Cardiac muscle cell (in vitro differentiated cells and primary cell): ENCODE measurements around the gene C10orf53. TPM values are rescaled to one million over a fixed set of nuclear protein-coding genes. Genes with fewer than 3 reads are reported as not detected.
A peak's percentile ranks its signal among the peaks of the same experiment; 100 is the strongest.
"Not testable (repeated sequence)": the region's sequence is repeated elsewhere in the genome, so short reads cannot be mapped to it uniquely, and the experiment has no call there.

ENCODE experiments used
- DNase-seq, 2 donors: peaks; one replicate each; pipeline versions ENCODE4 v3.0.0 to v3.0.0-alpha.2; 2010 to 2017; ENCODE audit warnings: low read depth in 1 of 2, low spot score in 1 of 2
- H3K27ac ChIP-seq: fragments of 200-600 bp; sonication (generic); 2 replicates; pipeline ENCODE4 v1.5.1; 2016
- H3K27me3 ChIP-seq: fragments of 200-600 bp; sonication (generic); 2 replicates; pipeline ENCODE4 v1.6.0; 2016; ENCODE audit warnings: control low read depth
- H3K36me3 ChIP-seq: fragments of 200-600 bp; sonication (generic); 2 replicates; pipeline ENCODE4 v1.5.1; 2016; ENCODE audit warnings: control low read depth
- H3K4me1 ChIP-seq: fragments of 200-600 bp; sonication (generic); 2 replicates; pipeline ENCODE4 v1.8.1; 2017; ENCODE audit warnings: low read depth, mild to moderate bottlenecking, mixed run types
- H3K4me3 ChIP-seq: fragments of 200-600 bp; sonication (generic); 2 replicates; pipeline ENCODE4 v1.5.1; 2016; ENCODE audit warnings: mild to moderate bottlenecking
- H3K9me3 ChIP-seq: fragments of 200-600 bp; sonication (generic); 2 replicates; pipeline ENCODE4 v1.5.1; 2017; ENCODE audit warnings: low read depth, mild to moderate bottlenecking, control low read depth
- CTCF ChIP-seq: IDR thresholded peaks from 2 replicates; pipeline ENCODE4 v1.5.1; 2012; ENCODE audit warnings: low read depth, mild to moderate bottlenecking, low read length
- polyA plus RNA-seq: library from polyadenylated mRNA; unstranded; fragments of >200 nt; fragmentation: Nextera tagmentation; extraction: Ambion mirVana; gene quantifications from 2 replicates; pipeline ENCODE4 v1.2.1, GENCODE V29; 2016
- total RNA-seq: library from RNA; depleted of rRNA; stranded (reverse); fragments of >200 nt; gene quantifications from 2 replicates; pipeline ENCODE4 v1.2.3, GENCODE V29; 2016

Gene C10orf53
- total and polyA plus RNA-seq, 2 experiments from 2014 or later = not detected

GRCh38 chr10:49667991-49668390, 11.5 kb upstream of the C10orf53 start:
- DNase-seq = no peak
- TF ChIP-seq CTCF = no peak
- no peaks in the 10 kb centered on the region for H3K36me3 ChIP-seq
- no peaks in the 10 kb centered on the region for H3K4me1 ChIP-seq
- H3K27me3 ChIP-seq = peaks cover 41% of the 10 kb centered on the region
- no peaks in the 10 kb centered on the region for H3K9me3 ChIP-seq
- H3K27ac ChIP-seq = no peak overlapping the region
- H3K4me3 ChIP-seq = no peak overlapping the region

- Histone ChIP-seq H3K9me3 (no peaks in the 10 kb centered on the region), H3K27ac (no peak overlapping the region)
These were observed 10.8 kb upstream of the C10orf53 start for GRCh38 chr10:49668684-49669083.

GRCh38 chr10:49678827-49679479, 498 bp upstream of the C10orf53 start:
- no peak for DNase-seq
- H3K27me3 ChIP-seq = peaks cover 62% of the 10 kb centered on the region
- TF ChIP-seq CTCF = no peak
- no peaks in the 10 kb centered on the region for H3K36me3 ChIP-seq
- peak overlapping the region; percentile 23 for H3K4me3 ChIP-seq
- H3K9me3 ChIP-seq = no peaks in the 10 kb centered on the region
- no peaks in the 10 kb centered on the region for H3K4me1 ChIP-seq
- H3K27ac ChIP-seq = no peak overlapping the region

More at GRCh38 chr10:49668684-49669083, 10.8 kb upstream of the C10orf53 start:
- H3K27me3 ChIP-seq = peaks cover 47% of the 10 kb centered on the region
- no peak overlapping the region for H3K4me3 ChIP-seq
- no peak for TF ChIP-seq CTCF
- DNase-seq = no peak
- H3K4me1 ChIP-seq = no peaks in the 10 kb centered on the region
- no peaks in the 10 kb centered on the region for H3K36me3 ChIP-seq

GRCh38 chr10:49682449-49682848, 3.0 kb downstream of the C10orf53 start:
- H3K9me3 ChIP-seq, H3K4me1 ChIP-seq, H3K36me3 ChIP-seq, H3K27ac ChIP-seq, H3K4me3 ChIP-seq, DNase-seq: not testable (repeated sequence)
- peaks cover 33% of the 10 kb centered on the region for H3K27me3 ChIP-seq

GRCh38 chr10:49682879-49683278, 3.4 kb downstream of the C10orf53 start:
- H3K36me3 ChIP-seq = no peaks in the 10 kb centered on the region
- no peak overlapping the region for H3K4me3 ChIP-seq
- H3K9me3 ChIP-seq = no peaks in the 10 kb centered on the region
- no peak for TF ChIP-seq CTCF
- no peaks in the 10 kb centered on the region for H3K4me1 ChIP-seq
- no peak for DNase-seq
- H3K27ac ChIP-seq = no peak overlapping the region
- peaks cover 33% of the 10 kb centered on the region for H3K27me3 ChIP-seq

- Histone ChIP-seq H3K4me3 (no peak overlapping the region), H3K9me3 (no peaks in the 10 kb centered on the region), H3K27ac (no peak overlapping the region), H3K27me3 (peaks cover 48% of the 10 kb centered on the region), H3K4me1 (no peaks in the 10 kb centered on the region), H3K36me3 (no peaks in the 10 kb centered on the region)
- TF ChIP-seq CTCF = no peak
- no peak for DNase-seq
These were observed 7.2 kb downstream of the C10orf53 start for GRCh38 chr10:49686651-49687050.
